ENCODE results near the gene ADD3. TPM values are rescaled to one million over a fixed set of nuclear protein-coding genes. Genes with fewer than 3 reads are reported as not detected.

Gene ADD3
- total RNA-seq, 1 experiment from 2014 or later: 59.9 TPM

DNA sequence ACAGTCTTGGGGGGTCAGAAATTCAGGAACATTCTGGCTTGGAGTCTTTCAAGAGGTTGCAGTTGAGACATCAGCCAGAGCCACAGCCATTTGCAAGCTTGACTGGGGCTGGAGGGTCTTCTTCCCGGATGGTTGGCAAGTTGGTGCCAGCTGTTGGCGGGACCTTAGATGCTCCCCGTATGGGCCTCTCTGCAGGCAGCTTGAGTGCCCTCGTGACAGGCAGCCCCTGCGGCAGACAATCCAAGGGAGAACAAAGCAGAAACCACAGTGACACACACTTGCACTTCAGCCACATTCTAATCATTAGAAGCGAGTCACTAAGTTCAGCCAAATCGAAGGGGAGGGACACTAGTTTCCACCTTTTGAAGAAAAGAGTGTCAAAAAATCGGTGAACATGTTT lies 140.2 kb downstream of the ADD3 start:
- Histone ChIP-seq H3K4me1 (ENCODE audit: insufficient read depth, low read length) (no peaks in the 10 kb centered on the region), H3K79me1 (ENCODE audit: insufficient read depth, low read depth, low read length, poor library complexity, severe bottlenecking) (no peaks in the 10 kb centered on the region), H2AFZ (ENCODE audit: low read length) (no peak overlapping the region), H3K79me2 (ENCODE audit: insufficient read depth, low read length) (no peaks in the 10 kb centered on the region), H4K20me1 (ENCODE audit: control insufficient read depth, insufficient read depth, insufficient read length) (no peaks in the 10 kb centered on the region), H4K91ac (ENCODE audit: insufficient read length, low read depth, low read length) (no peak overlapping the region), H3K9me3 (ENCODE audit: control insufficient read depth, low read depth, low read length) (no peaks in the 10 kb centered on the region), H2BK120ac (ENCODE audit: low read depth, low read length, poor library complexity, severe bottlenecking) (no peak overlapping the region), H3K56ac (ENCODE audit: insufficient read length, low read depth, low read length) (no peak overlapping the region), H3K23ac (ENCODE audit: insufficient read length, low read depth, low read length) (no peak overlapping the region), H3K27ac (ENCODE audit: insufficient read length, low read depth, low read length) (no peak overlapping the region), H2AK5ac (ENCODE audit: insufficient read length, low read length) (no peak overlapping the region), H3K14ac (ENCODE audit: insufficient read depth, low read length) (no peak overlapping the region), H2BK5ac (ENCODE audit: insufficient read length, low read length) (no peak overlapping the region), H4K8ac (replicated peaks; ENCODE audit: insufficient read length, low read depth, low read length) (no peak overlapping the region), H3K27me3 (ENCODE audit: insufficient read depth, low read length) (no peaks in the 10 kb centered on the region; the same call in 1 of the 2 replicates), H3K4me2 (ENCODE audit: insufficient read depth, insufficient read length, low read length) (no peak overlapping the region), H4K5ac (ENCODE audit: insufficient read length, low read depth, low read length) (no peak overlapping the region), H2BK20ac (ENCODE audit: low read depth, low read length, poor library complexity, severe bottlenecking) (no peak overlapping the region), H2BK12ac (ENCODE audit: insufficient read length, low read depth, low read length) (no peak overlapping the region), H3K18ac (ENCODE audit: insufficient read length, low read depth, low read length) (no peak overlapping the region), H3T11ph (ENCODE audit: low read length) (no peak overlapping the region), H3K4ac (ENCODE audit: low read depth, low read length) (no peak overlapping the region), H3K9ac (ENCODE audit: extremely low read depth, insufficient read length, low read length) (no peak overlapping the region), H2BK15ac (ENCODE audit: low read depth, low read length) (no peak overlapping the region), H3K23me2 (ENCODE audit: insufficient read length, low read depth, low read length, poor library complexity, severe bottlenecking) (no peaks in the 10 kb centered on the region)
- Mint-ChIP-seq H3K27ac (no peak overlapping the region), H3K4me1 (peaks cover 4 to 14% of the 10 kb centered on the region in 2 experiments), H3K27me3 (ENCODE audit: low read depth) (peaks cover 85% of the 10 kb centered on the region), H3K4me3 (no peak overlapping the region), H3K9me3 (no peaks in the 10 kb centered on the region), H3K36me3 (ENCODE audit: insufficient read depth in 1 of 3, low read depth in 3 of 3) (no peaks in the 10 kb centered on the region; a peak in 1 of 7 replicates)
- DNase-seq: no peak
- TF ChIP-seq, protein P1, sequence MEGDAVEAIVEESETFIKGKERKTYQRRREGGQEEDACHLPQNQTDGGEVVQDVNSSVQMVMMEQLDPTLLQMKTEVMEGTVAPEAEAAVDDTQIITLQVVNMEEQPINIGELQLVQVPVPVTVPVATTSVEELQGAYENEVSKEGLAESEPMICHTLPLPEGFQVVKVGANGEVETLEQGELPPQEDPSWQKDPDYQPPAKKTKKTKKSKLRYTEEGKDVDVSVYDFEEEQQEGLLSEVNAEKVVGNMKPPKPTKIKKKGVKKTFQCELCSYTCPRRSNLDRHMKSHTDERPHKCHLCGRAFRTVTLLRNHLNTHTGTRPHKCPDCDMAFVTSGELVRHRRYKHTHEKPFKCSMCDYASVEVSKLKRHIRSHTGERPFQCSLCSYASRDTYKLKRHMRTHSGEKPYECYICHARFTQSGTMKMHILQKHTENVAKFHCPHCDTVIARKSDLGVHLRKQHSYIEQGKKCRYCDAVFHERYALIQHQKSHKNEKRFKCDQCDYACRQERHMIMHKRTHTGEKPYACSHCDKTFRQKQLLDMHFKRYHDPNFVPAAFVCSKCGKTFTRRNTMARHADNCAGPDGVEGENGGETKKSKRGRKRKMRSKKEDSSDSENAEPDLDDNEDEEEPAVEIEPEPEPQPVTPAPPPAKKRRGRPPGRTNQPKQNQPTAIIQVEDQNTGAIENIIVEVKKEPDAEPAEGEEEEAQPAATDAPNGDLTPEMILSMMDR (conservative IDR thresholded peaks at IDR 0.05): no peak
- no CpG with 5 or more reads among the region's 8 CpGs for WGBS (ENCODE audit: extremely low coverage, insufficient read length, low lambda C conversion rate)

All from H9 (cell line).